Measurements from ENCODE around the gene NBPF26.
"Not testable (repeated sequence)": the region's sequence is repeated elsewhere in the genome, so short reads cannot be mapped to it uniquely, and the experiment has no call there.

GRCh38 chr1:120680106-120680819, 43.5 kb upstream of the NBPF26 start:
- not testable (repeated sequence) for TF ChIP-seq SIRT6 (IDR thresholded peaks at IDR 0.05; ENCODE audit: low read length); RAD21 (IDR thresholded peaks at IDR 0.05 in 1 of 2, conservative IDR thresholded peaks at IDR 0.05 in 1 of 2; ENCODE audit: low read depth in 2 of 2, low read length in 2 of 2); EZH2 (IDR thresholded peaks at IDR 0.05; ENCODE audit: low read depth, low read length, severe bottlenecking); CTCF (IDR thresholded peaks at IDR 0.05; ENCODE audit: control extremely low read depth in 1 of 3, insufficient read depth in 1 of 3, low read depth in 1 of 3, low read length in 3 of 3); E2F6 (IDR thresholded peaks at IDR 0.05); JUN (IDR thresholded peaks at IDR 0.05; ENCODE audit: low read depth, low read length)
